Upper lobe of left lung (tissue), 6 donors: Measurements from ENCODE around the gene GRK2. TPM values are rescaled to one million over a fixed set of nuclear protein-coding genes. Genes with fewer than 3 reads are reported as not detected.

Source experiments
- ATAC-seq, 2 donors: fragments of 200-7000 bp; cut with Tn5 transposase; one replicate each; pipeline ENCODE4 v1.9.1; 2022; ENCODE audit warnings: mild to moderate bottlenecking in 2 of 2, moderate library complexity in 2 of 2; ENCODE audit not compliant: low FRiP score in 2 of 2
- DNase-seq, 2 donors: peaks; one replicate each; pipeline ENCODE4 v3.0.0-alpha.2; 2019 to 2020
- H3K27ac ChIP-seq, 4 donors: fragments of 200-600 bp; sonication (generic); one replicate each; pipeline ENCODE4 v1.5.1; 2016 to 2019
- H3K27me3 ChIP-seq, 4 donors: fragments of 200-600 bp; sonication (generic); one replicate each; pipeline ENCODE4 v1.5.1; 2017 to 2019
- H3K36me3 ChIP-seq, 4 donors: fragments of 200-600 bp; sonication (generic); one replicate each; pipeline ENCODE4 v1.5.1; 2016 to 2019
- H3K4me1 ChIP-seq, 4 donors: fragments of 200-600 bp; sonication (generic); one replicate each; pipeline ENCODE4 v1.5.1; 2018 to 2019
- H3K4me3 ChIP-seq, 4 donors: fragments of 200-600 bp; sonication (generic); one replicate each; pipeline ENCODE4 v1.5.1; 2017 to 2019; ENCODE audit warnings: mild to moderate bottlenecking in 2 of 4, moderate library complexity in 1 of 4
- H3K9me3 ChIP-seq, 4 donors: fragments of 200-600 bp; sonication (generic); one replicate each; pipeline ENCODE4 v1.5.1; 2018 to 2019
- CTCF ChIP-seq, 6 experiments: fragments of 450-650 bp in 4 of 6; fragments of 200-600 bp in 2 of 6; sonication (generic) in 2 of 6; IDR thresholded peaks; one replicate each; pipeline ENCODE4 v1.5.1; 2016 to 2019; ENCODE audit warnings: antibody characterized with exemption in 6 of 6
- EP300 ChIP-seq, 4 donors: sonication (generic); formaldehyde crosslinking; IDR thresholded peaks; one replicate each; pipeline ENCODE4 v1.5.1; 2017; ENCODE audit warnings: antibody characterized with exemption in 4 of 4, control low read depth in 2 of 4
- POLR2A ChIP-seq, 4 donors: fragments of 450-650 bp; IDR thresholded peaks; one replicate each; pipeline ENCODE4 v1.5.1; 2016 to 2017; ENCODE audit warnings: antibody characterized with exemption in 4 of 4, mild to moderate bottlenecking in 2 of 4
- POLR2AphosphoS5 ChIP-seq, 2 donors: sonication (generic); formaldehyde crosslinking; IDR thresholded peaks; one replicate each; pipeline ENCODE4 v1.5.1; 2017; ENCODE audit warnings: antibody characterized with exemption in 2 of 2
- WGBS, 2 donors: methylation state at CpG; one replicate each; pipeline ENCODE4 v1.1.5; 2017 to 2018; 5-methylcytosine and 5-hydroxymethylcytosine counted together
- total RNA-seq, 6 donors: library from RNA; depleted of rRNA in 4 of 6; stranded (reverse); fragments of >200 nt in 4 of 6; gene quantifications; one replicate each; pipeline versions ENCODE4 v1.1.0 to v1.2.1, GENCODE V29; 2016 to 2021
- donor health status: DM: no; HTN: no; CAD: no; lungs with moderate emphysema.
- donor health status: DM: no; HTN: yes; CAD: no; lungs with severe emphysema.

The GRK2 gene
- total RNA-seq, 6 donors from 2014 or later, result 76.9 to 232 (median 117) TPM

DNA sequence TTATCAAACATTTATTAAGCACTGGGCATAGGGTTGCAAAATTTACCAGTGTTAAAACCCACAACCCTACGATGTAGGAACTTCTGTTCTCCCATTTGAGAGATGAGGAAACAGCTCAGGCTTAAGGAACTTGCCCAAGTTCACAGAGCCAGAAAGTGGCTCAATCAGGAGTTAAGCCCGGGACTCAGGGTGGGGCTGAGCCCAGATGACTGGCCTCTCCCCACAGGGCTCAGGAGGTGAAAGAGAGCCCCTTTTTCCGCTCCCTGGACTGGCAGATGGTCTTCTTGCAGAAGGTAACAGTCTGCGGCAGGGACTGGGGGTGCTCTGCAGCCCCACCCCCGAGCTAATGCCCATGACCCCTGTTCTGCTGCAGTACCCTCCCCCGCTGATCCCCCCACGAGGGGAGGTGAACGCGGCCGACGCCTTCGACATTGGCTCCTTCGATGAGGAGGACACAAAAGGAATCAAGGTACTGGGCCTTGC lies 17.2 kb downstream of the GRK2 start:
- WGBS, 2 donors, result 79 to 85% methylated on average over 11 to 13 of the region's 13 CpGs
- H3K36me3 ChIP-seq, result peaks cover 56 to 86% (median 78%) of the 10 kb centered on the region in 4 donors
- no peaks in the 10 kb centered on the region for H3K27me3 ChIP-seq
- peak overlapping the region; percentile 92 to 99 (median 97) for H3K27ac ChIP-seq
- peaks cover 36 to 72% (median 53%) of the 10 kb centered on the region in 4 donors for H3K4me1 ChIP-seq
- peak overlapping the region in 1 of 4 donors; percentile 17 for H3K4me3 ChIP-seq
- TF ChIP-seq POLR2AphosphoS5 (IDR thresholded peaks at IDR 0.05) (peak in 1 of 2 donors; percentile 29), EP300 (IDR thresholded peaks at IDR 0.05) (peak in 1 of 4 donors; percentile 22), POLR2A (IDR thresholded peaks at IDR 0.05) (no peak), CTCF (IDR thresholded peaks at IDR 0.05) (no peak)
- DNase-seq (no peak), ATAC-seq (peak in 1 of 2 donors; percentile 59)
- H3K9me3 ChIP-seq, result no peaks in the 10 kb centered on the region

GRCh38 chr11:67284811-67285540 lies 18.7 kb downstream of the GRK2 start:
- Histone ChIP-seq H3K27me3 (no peaks in the 10 kb centered on the region), H3K9me3 (no peaks in the 10 kb centered on the region), H3K4me1 (peaks cover 29 to 66% (median 48%) of the 10 kb centered on the region in 4 donors), H3K36me3 (peaks cover 50 to 72% (median 65%) of the 10 kb centered on the region in 4 donors), H3K4me3 (peak overlapping the region in 3 of 4 donors; percentile 0 to 28 (median 23)), H3K27ac (peak overlapping the region; percentile 92 to 99 (median 97))
- WGBS, 2 donors, result 84 to 93% methylated on average over 20 to 45 of the region's 45 CpGs
- ATAC-seq (no peak), DNase-seq (peak in 1 of 2 donors; percentile 83)
- TF ChIP-seq POLR2A (IDR thresholded peaks at IDR 0.05) (no peak), CTCF (IDR thresholded peaks at IDR 0.05) (no peak), EP300 (IDR thresholded peaks at IDR 0.05) (no peak), POLR2AphosphoS5 (IDR thresholded peaks at IDR 0.05) (no peak)

GRCh38 chr11:67285541-67286498 lies 19.5 kb downstream of the GRK2 start:
- Histone ChIP-seq H3K36me3 (peaks cover 43 to 71% (median 62%) of the 10 kb centered on the region in 4 donors), H3K27me3 (no peaks in the 10 kb centered on the region), H3K4me1 (peaks cover 35 to 71% (median 54%) of the 10 kb centered on the region in 4 donors), H3K27ac (peak overlapping the region; percentile 92 to 99 (median 97)), H3K9me3 (no peaks in the 10 kb centered on the region), H3K4me3 (peak overlapping the region in 3 of 4 donors; percentile 0 to 28 (median 23))
- ATAC-seq, result no peak
- peak in 1 of 2 donors; percentile 84 for DNase-seq
- WGBS, 2 donors, result 63 to 69% methylated on average over 24 to 34 of the region's 39 CpGs
- TF ChIP-seq POLR2A (IDR thresholded peaks at IDR 0.05), result peak in 1 of 4 donors; percentile 6
- no peak for TF ChIP-seq EP300 (IDR thresholded peaks at IDR 0.05)
- TF ChIP-seq CTCF (IDR thresholded peaks at IDR 0.05), result no peak

- Histone ChIP-seq H3K36me3 (peaks cover 35 to 71% (median 59%) of the 10 kb centered on the region in 4 donors), H3K27me3 (no peaks in the 10 kb centered on the region), H3K27ac (peak overlapping the region; percentile 92 to 99 (median 97)), H3K4me3 (peak overlapping the region in 1 of 4 donors; percentile 28), H3K9me3 (no peaks in the 10 kb centered on the region), H3K4me1 (peaks cover 36 to 72% (median 58%) of the 10 kb centered on the region in 4 donors)
- peak; percentile 1 for ATAC-seq
- DNase-seq, result peak; percentile 58 to 73
- WGBS, 2 donors, result 59 to 84% methylated on average over 5 to 8 of the region's 8 CpGs
- no peak for TF ChIP-seq POLR2AphosphoS5 (IDR thresholded peaks at IDR 0.05)
- peak in 1 of 4 donors; percentile 49 for TF ChIP-seq POLR2A (IDR thresholded peaks at IDR 0.05)
Measured at GRCh38 chr11:67286621-67287333, 20.5 kb downstream of the GRK2 start.
